Hepatocyte (in vitro differentiated cells): ENCODE measurements around the gene ATP9B. TPM values are rescaled to one million over a fixed set of nuclear protein-coding genes. Genes with fewer than 3 reads are reported as not detected.

Source experiments
- DNase-seq: peaks from one replicate; pipeline ENCODE4 v3.0.0-alpha.2; 2016; ENCODE audit warnings: low spot score
- H2AFZ ChIP-seq: fragments of 200-600 bp; sonication (generic); 2 replicates; pipeline ENCODE4 v1.6.0; 2016; ENCODE audit warnings: antibody characterized with exemption, mild to moderate bottlenecking
- H3K27ac ChIP-seq: fragments of 200-600 bp; sonication (generic); 2 replicates; pipeline ENCODE4 v1.5.1; 2016; ENCODE audit warnings: mild to moderate bottlenecking
- H3K27me3 ChIP-seq: fragments of 200-600 bp; sonication (generic); 2 replicates; pipeline ENCODE4 v1.6.1; 2016
- H3K36me3 ChIP-seq: fragments of 200-600 bp; sonication (generic); replicated peaks from 2 replicates; pipeline ENCODE4 v1.5.1; 2016; ENCODE audit warnings: low read depth; ENCODE audit not compliant: insufficient read depth
- H3K4me1 ChIP-seq: fragments of 200-600 bp; sonication (generic); 2 replicates; pipeline ENCODE4 v1.5.1; 2016; ENCODE audit warnings: mild to moderate bottlenecking, moderate library complexity; ENCODE audit not compliant: insufficient read depth
- H3K4me2 ChIP-seq: fragments of 200-600 bp; sonication (generic); 2 replicates; pipeline ENCODE4 v1.6.0; 2016
- H3K4me3 ChIP-seq: fragments of 200-600 bp; sonication (generic); 2 replicates; pipeline ENCODE4 v1.5.1; 2016; ENCODE audit warnings: mild to moderate bottlenecking
- H3K79me2 ChIP-seq: fragments of 200-600 bp; sonication (generic); 2 replicates; pipeline ENCODE4 v1.6.0; 2017; ENCODE audit warnings: mild to moderate bottlenecking
- H3K9me2 ChIP-seq: fragments of 200-600 bp; sonication (generic); replicated peaks from 2 replicates; pipeline ENCODE4 v1.6.0; 2017; ENCODE audit warnings: mild to moderate bottlenecking; ENCODE audit not compliant: insufficient read depth
- H3K9me3 ChIP-seq: fragments of 200-600 bp; sonication (generic); 2 replicates; pipeline ENCODE4 v1.5.1; 2016; ENCODE audit warnings: low read depth, mild to moderate bottlenecking
- H4K20me1 ChIP-seq: fragments of 200-600 bp; sonication (generic); 2 replicates; pipeline ENCODE4 v1.6.0; 2016; ENCODE audit warnings: mild to moderate bottlenecking; ENCODE audit not compliant: insufficient read depth, poor library complexity, severe bottlenecking
- CTCF ChIP-seq: fragments of 200-600 bp; sonication (generic); IDR thresholded peaks from 2 replicates; pipeline ENCODE4 v1.5.1; 2016; ENCODE audit warnings: antibody characterized with exemption, mild to moderate bottlenecking; ENCODE audit not compliant: poor library complexity
- EZH2 ChIP-seq: fragments of 200-600 bp; sonication (generic); IDR thresholded peaks from 2 replicates; pipeline ENCODE4 v1.6.1; 2016; ENCODE audit warnings: antibody characterized with exemption, mild to moderate bottlenecking, borderline replicate concordance
- EZH2phosphoT487 ChIP-seq: fragments of 200-600 bp; sonication (generic); IDR thresholded peaks from one replicate; pipeline ENCODE4 v1.6.1; 2018; ENCODE audit warnings: antibody characterized with exemption, mild to moderate bottlenecking, low read depth, moderate library complexity; ENCODE audit not compliant: unreplicated experiment, severe bottlenecking
- WGBS: methylation state at CpG from one replicate; pipeline ENCODE4 v1.1.6; 2016; ENCODE audit warnings: low lambda C conversion rate; ENCODE audit errors: missing lambda C conversion rate; 5-methylcytosine and 5-hydroxymethylcytosine counted together
- polyA plus RNA-seq: library from polyadenylated mRNA; unstranded; fragments of >200 nt; fragmentation: Nextera tagmentation; extraction: Ambion mirVana; gene quantifications from 2 replicates; pipeline ENCODE4 v1.2.1, GENCODE V29; 2016
- total RNA-seq: library from RNA; depleted of rRNA; stranded (reverse); fragments of >200 nt; gene quantifications from 2 replicates; pipeline ENCODE4 v1.2.3, GENCODE V29; 2014

The ATP9B gene
- total and polyA plus RNA-seq, 2 experiments from 2014 or later = 14.6 to 23.8 TPM

- no peak overlapping the region for H3K4me3 ChIP-seq
- H3K79me2 ChIP-seq = no peaks in the 10 kb centered on the region
- H3K9me3 ChIP-seq = no peaks in the 10 kb centered on the region
- H2AFZ ChIP-seq = no peak overlapping the region
- no peak for TF ChIP-seq CTCF
- no peak for TF ChIP-seq EZH2
- TF ChIP-seq EZH2phosphoT487 = no peak
- no peak overlapping the region for H3K4me2 ChIP-seq
- no peak for DNase-seq
- H3K4me1 ChIP-seq = peaks cover 7% of the 10 kb centered on the region
- no peaks in the 10 kb centered on the region for H3K36me3 ChIP-seq
- peaks cover 29% of the 10 kb centered on the region for H3K27me3 ChIP-seq
- H4K20me1 ChIP-seq = no peaks in the 10 kb centered on the region
- WGBS = 92% methylated on average over 26 of the region's 32 CpGs
- H3K27ac ChIP-seq = no peak overlapping the region
- no peaks in the 10 kb centered on the region for H3K9me2 ChIP-seq
These were observed 332.5 kb downstream of the ATP9B start for GRCh38 chr18:79401494-79402208.

GRCh38 chr18:79402209-79402576 lies 333.0 kb downstream of the ATP9B start:
- Histone ChIP-seq H3K79me2 (no peaks in the 10 kb centered on the region), H3K36me3 (no peaks in the 10 kb centered on the region), H3K9me3 (no peaks in the 10 kb centered on the region), H3K27ac (no peak overlapping the region), H3K4me3 (no peak overlapping the region), H2AFZ (no peak overlapping the region), H3K4me2 (no peak overlapping the region), H3K9me2 (no peaks in the 10 kb centered on the region), H4K20me1 (no peaks in the 10 kb centered on the region), H3K27me3 (peaks cover 23% of the 10 kb centered on the region), H3K4me1 (peaks cover 3% of the 10 kb centered on the region)
- WGBS = 90% methylated on average over 16 of the region's 16 CpGs
- TF ChIP-seq CTCF (no peak), EZH2phosphoT487 (no peak), EZH2 (no peak)
- no peak for DNase-seq

GRCh38 chr18:79402977-79403722 lies 334.0 kb downstream of the ATP9B start:
- no peaks in the 10 kb centered on the region for H3K79me2 ChIP-seq
- no peaks in the 10 kb centered on the region for H3K36me3 ChIP-seq
- H3K27me3 ChIP-seq = peaks cover 14% of the 10 kb centered on the region
- peaks cover 3% of the 10 kb centered on the region for H3K4me1 ChIP-seq
- H3K9me3 ChIP-seq = no peaks in the 10 kb centered on the region
- DNase-seq = no peak
- no peak overlapping the region for H3K4me2 ChIP-seq
- no peak overlapping the region for H3K27ac ChIP-seq
- H3K4me3 ChIP-seq = no peak overlapping the region
- no peaks in the 10 kb centered on the region for H4K20me1 ChIP-seq
- WGBS = 73% methylated on average over 27 of the region's 27 CpGs
- no peaks in the 10 kb centered on the region for H3K9me2 ChIP-seq
- H2AFZ ChIP-seq = no peak overlapping the region
- TF ChIP-seq CTCF = no peak
- TF ChIP-seq EZH2phosphoT487 = no peak
- no peak for TF ChIP-seq EZH2
